Femur (tissue), 1 donor: ENCODE results near the gene TCF23.
"Not testable (repeated sequence)": the region's sequence is repeated elsewhere in the genome, so short reads cannot be mapped to it uniquely, and the experiment has no call there.

ENCODE experiments used
- DNase-seq: peaks from one replicate; pipeline ENCODE4 v3.0.0-alpha.2; 2017

TCF23 gene

GRCh38 chr2:27191070-27191829 is 42.4 kb downstream of the TCF23 start:
- DNase-seq: peak; percentile 66

DNA sequence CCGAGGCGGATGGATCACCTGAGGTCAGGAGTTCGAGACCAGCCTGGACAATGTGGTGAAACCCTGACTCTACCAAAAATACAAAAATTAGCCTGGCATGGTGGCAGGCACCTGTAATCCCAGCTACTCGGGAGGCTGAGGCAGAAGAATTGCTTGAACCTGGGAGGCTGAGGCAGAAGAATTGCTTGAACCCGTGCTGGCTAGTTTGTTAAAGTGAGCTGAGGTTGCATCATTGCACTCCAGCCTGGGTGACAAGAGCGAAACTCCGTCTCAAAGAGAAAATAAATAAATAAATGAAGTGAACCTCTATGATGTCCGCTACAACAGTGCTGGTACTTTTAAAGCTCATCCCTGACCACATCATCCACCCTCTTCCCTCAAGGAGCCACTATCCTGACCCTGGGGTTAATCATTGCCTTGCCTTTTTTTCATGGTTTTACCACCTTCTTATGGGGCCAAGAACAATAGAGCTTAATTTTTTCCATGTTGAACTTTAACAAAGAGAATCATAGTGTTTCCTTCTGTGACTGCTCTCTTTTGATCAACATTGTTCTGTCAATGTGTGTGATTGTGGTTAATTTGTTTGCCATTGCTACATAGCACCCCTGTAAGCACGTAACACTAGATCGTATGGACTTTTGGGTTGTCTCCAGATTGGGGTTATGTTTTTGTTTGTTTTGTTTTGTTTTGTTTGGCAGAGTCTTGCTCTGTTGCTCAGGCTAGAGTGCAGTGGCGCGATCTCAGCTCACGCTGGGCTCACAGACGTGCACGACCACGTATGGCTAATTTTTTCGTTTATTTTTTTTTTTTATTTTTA is 45.9 kb downstream of the TCF23 start:
- no peak for DNase-seq

- not testable (repeated sequence) for DNase-seq
Observed at GRCh38 chr2:27195799-27196198, 47.0 kb downstream of the TCF23 start.

GRCh38 chr2:27198068-27198467 is 49.3 kb downstream of the TCF23 start:
- DNase-seq: not testable (repeated sequence)

DNA sequence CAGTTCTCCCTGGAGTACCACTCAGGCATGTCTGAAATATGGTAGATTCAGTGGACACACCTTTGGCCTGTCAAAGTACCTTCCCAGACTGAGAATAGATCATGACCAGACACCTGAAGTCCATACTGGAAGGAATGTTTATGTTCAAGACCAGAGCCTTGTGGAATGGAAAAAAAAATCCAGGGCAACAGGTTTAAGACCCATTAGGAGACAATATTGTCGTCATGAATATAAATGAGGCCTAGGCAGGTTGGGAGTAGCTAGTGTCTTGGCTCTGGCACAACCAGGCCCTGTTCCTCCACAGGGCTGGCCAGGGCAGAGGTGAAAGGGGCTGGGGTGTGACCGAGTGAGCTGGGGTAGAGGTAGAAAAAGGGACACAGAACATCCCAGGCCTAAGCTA is 49.8 kb downstream of the TCF23 start:
- DNase-seq: no peak

DNA sequence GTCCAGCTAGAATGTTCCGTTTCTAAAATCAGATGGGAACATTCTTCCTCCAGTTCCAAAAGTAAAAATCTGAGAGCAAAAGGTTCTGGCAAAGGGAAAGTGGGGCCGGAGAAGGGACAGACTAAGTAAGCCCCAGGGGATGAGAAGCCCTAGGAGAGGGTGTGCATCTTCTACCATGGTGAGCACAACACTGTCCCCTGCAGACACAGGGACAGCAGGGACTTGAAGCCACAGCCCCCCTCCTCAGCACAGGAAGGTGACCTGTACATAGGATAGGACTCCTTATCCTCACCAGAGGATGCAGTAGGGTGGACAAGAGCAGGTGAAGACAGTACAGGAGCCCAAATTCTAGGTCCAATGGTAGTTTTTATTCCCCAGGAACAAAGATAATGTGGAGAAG is 50.4 kb downstream of the TCF23 start:
- no peak for DNase-seq

GRCh38 chr2:27201675-27202074 is 52.9 kb downstream of the TCF23 start:
- no peak for DNase-seq

DNA sequence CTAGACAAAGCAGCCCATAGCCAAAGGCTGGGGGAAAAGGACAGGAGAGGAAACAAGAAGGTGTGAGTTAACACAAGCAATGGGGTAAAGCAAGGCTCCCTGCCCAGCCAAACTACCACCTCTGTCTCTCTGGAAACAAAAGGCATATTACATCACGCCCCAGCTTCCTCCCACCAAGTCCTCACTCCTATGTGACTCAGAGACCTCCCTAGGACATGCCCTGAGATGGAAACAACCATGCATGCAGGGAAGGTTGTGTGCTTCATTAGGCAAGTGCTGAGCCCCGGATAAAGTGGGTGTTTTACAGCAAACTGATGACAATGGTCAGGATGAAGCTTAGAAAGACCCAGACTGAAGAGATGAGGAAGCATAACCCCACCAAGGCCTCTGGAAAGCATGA is 54.0 kb downstream of the TCF23 start:
- DNase-seq: no peak

- no peak for DNase-seq
Observed at GRCh38 chr2:27203741-27204140, 54.9 kb downstream of the TCF23 start.

DNA sequence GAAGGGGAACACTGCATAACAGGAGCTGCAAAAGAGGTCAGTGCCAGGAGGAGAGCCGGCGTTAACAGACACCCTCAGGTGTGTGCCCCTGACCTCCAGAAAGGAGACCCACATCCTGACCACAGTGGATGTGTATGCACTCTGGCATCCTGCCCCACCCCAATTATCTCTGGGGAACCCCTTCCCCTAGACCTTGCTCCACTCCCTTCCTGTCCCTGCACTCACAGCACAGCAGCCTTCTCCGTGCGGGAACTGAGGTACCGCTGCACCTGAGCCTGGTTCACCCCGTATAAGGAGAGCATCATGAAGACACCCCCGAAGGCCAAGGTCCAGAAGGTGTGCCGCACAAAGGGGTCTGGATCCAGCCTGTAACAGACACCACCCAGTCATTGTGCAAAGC is 55.8 kb downstream of the TCF23 start:
- no peak for DNase-seq

DNA sequence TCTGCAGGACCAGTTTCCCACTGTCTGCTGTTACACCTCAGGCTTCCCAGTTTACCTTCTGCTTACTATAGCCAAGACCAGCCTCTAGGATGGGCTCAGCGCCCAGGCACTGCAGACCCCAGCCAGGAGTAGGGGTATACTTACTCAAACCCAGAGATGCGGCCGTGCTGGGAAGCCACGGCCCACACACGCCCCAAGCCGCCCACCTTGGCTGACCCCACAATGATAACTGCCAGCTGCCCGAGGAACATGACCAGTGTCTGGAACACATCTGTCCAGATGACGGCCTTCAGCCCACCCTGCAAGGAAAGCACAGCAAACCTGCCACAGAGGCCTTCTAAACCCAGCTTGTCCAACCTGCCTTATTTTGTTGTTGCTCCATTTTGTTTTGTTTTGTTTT is 56.4 kb downstream of the TCF23 start:
- no peak for DNase-seq

- no peak for DNase-seq
Observed at GRCh38 chr2:27206346-27206745, 57.5 kb downstream of the TCF23 start.
